Activated CD4-positive, CD25-positive, alpha-beta regulatory T cell (primary cell): ENCODE results near the gene THOC7.

Experiments
- DNase-seq, 4 experiments: peaks; one replicate each; lab custom pipeline; 2025; lab: John Stamatoyannopoulos, UW

Gene THOC7

GRCh38 chr3:63842127-63842526, 21.5 kb downstream of the THOC7 start:
- no peak for DNase-seq

- no peak for DNase-seq
Observed at GRCh38 chr3:63841704-63842103, 21.9 kb downstream of the THOC7 start.

- DNase-seq = no peak
Observed at GRCh38 chr3:63832395-63832794, 31.2 kb downstream of the THOC7 start.

GRCh38 chr3:63830526-63830925, 33.1 kb downstream of the THOC7 start:
- no peak for DNase-seq

- DNase-seq = no peak
Observed at GRCh38 chr3:63824309-63824708, 39.3 kb downstream of the THOC7 start.

GRCh38 chr3:63819151-63819398, 44.5 kb downstream of the THOC7 start, which contains the start of gene C3orf49:
TSS of gene C3orf49 (plus strand) at chr3:63819299. CDS start at chr3:63819472, 173 bp downstream.
- DNase-seq = no peak

- peak; percentile 6 to 42 (median 26) for DNase-seq
Observed at GRCh38 chr3:63818282-63819150, 45.1 kb downstream of the THOC7 start.

- no peak for DNase-seq
Observed at GRCh38 chr3:63817225-63817624, 46.4 kb downstream of the THOC7 start.

- no peak for DNase-seq
Observed at GRCh38 chr3:63814237-63814636, 49.4 kb downstream of the THOC7 start.

- no peak for DNase-seq
Observed at GRCh38 chr3:63809607-63810006, 54.0 kb downstream of the THOC7 start.

- no peak for DNase-seq
Observed at GRCh38 chr3:63808633-63809032, 55.0 kb downstream of the THOC7 start.

- DNase-seq = no peak
Observed at GRCh38 chr3:63807961-63808565, 55.5 kb downstream of the THOC7 start.

GRCh38 chr3:63803911-63804310, 59.7 kb downstream of the THOC7 start:
- DNase-seq = no peak

GRCh38 chr3:63800097-63800496, 63.5 kb downstream of the THOC7 start:
- no peak for DNase-seq

- no peak for DNase-seq
Observed at GRCh38 chr3:63798949-63799348, 64.7 kb downstream of the THOC7 start.

GRCh38 chr3:63798544-63798943, 65.1 kb downstream of the THOC7 start:
- DNase-seq = no peak

GRCh38 chr3:63795438-63795837, 68.2 kb downstream of the THOC7 start:
- no peak for DNase-seq

- no peak for DNase-seq
Observed at GRCh38 chr3:63791974-63792373, 71.6 kb downstream of the THOC7 start.
